ENCODE data around the gene TRPM8.

DNA sequence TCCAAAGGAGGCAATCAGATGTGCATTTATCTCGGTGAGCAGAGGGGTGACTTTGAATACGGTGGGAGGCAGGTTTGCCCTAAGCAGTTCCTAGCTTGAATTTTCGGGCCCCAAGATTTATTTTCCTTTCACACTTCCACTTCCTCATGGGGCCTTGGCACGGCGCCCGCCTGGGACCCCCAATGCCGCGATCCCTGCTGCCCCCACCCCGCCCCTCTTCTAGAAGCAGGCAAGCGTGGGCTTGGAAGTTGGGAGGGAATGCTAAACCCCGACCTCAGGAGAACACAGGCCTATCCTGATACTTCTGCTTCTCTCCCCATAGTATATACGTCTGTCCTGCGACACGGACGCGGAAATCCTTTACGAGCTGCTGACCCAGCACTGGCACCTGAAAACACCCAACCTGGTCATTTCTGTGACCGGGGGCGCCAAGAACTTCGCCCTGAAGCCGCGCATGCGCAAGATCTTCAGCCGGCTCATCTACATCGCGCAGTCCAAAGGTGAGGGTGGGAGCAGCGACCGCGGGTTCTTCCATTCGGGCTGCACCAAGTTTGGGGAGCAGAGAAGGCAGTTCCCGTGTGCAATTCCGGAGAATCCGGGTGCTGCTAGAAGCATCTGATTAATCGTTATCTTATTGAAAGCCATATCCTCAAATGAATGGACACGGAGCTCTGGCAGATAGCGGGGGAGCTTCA is 21.6 kb downstream of the TRPM8 start:
- TF ChIP-seq CTCF (IDR thresholded peaks at IDR 0.05; ENCODE audit: low read depth, low read length), result no peak
- TF ChIP-seq, protein P1, sequence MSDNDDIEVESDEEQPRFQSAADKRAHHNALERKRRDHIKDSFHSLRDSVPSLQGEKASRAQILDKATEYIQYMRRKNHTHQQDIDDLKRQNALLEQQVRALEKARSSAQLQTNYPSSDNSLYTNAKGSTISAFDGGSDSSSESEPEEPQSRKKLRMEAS (IDR thresholded peaks at IDR 0.05; ENCODE audit: low read depth, low read length), result no peak

Measured in NB4 (cell line).